GM21515 (cell line): ENCODE results near the gene CD320.
"Not testable (repeated sequence)": the region's sequence is repeated elsewhere in the genome, so short reads cannot be mapped to it uniquely, and the experiment has no call there.

ENCODE experiments used
- ATAC-seq: cut with Tn5 transposase; IDR thresholded peaks from one replicate; pipeline ENCODE4 v1.9.1; 2021; ENCODE audit not compliant: unreplicated experiment

Gene CD320

GRCh38 chr19:8310342-8311055 lies 2.3 kb upstream of the CD320 start:
- ATAC-seq: no peak

DNA sequence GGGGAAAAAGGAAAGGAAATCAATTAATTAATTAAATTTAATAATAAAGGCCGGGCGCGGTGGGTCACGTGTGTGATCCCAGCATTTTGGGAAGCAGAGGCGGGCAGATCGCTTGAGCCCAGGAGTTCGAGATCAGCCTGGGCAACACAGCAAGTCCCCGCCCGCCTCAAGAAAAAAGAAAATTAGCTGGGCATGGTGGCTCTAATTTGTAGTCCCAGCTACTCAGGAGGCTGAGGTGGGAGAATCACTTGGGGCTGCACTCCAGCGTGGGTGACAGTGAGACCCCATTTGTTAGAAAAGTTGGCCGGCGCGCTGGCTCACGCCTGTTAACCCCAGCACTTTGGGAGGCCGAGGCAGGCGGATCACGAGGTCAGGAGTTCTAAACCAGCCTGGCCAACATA lies 733 bp upstream of the CD320 start:
- no peak for ATAC-seq

- ATAC-seq: no peak
Measured at GRCh38 chr19:8307400-8307964, 676 bp downstream of the CD320 start.

DNA sequence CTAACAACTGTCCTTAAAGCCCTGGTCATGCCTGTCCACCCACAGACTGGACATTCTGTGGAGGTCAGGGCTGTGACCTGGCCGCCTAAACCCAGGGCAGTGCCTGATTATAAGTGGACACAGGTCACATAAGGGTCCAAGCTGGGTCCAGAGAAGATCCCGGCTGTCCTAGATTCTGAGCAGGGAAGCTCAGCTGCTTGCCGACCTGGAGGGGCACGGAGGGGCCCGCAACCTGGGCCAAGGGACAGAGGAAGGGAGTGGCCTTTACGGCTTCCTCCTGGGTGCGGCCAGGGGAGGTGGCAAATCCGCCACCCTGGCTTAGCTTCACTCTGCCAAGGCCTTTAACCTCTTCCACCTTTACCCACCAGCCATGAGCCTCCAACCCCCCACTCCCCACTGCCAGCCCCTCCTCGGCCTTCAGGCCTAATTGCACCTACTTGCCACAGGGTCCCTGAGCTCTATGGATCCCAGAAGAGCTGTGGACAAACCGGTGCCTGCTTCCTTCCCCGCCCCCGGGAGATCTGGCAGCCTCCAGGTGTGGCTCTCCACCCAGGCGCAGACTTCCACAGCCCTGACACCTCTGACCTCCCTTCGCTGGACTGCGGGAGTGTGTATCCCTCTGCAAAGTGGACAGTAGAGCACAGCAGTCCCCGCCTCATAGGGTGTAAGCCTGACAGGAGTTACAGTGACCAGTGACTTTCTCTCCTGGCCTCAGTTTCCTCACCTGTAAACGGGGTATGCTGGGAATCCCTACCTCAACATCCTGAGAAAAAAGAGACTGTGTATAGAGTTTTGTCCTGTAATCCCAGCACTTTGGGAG lies 1.7 kb downstream of the CD320 start:
- no peak for ATAC-seq

GRCh38 chr19:8305798-8306197 lies 2.4 kb downstream of the CD320 start:
- no peak for ATAC-seq

- no peak for ATAC-seq
Measured at GRCh38 chr19:8304841-8305621, 3.1 kb downstream of the CD320 start.

DNA sequence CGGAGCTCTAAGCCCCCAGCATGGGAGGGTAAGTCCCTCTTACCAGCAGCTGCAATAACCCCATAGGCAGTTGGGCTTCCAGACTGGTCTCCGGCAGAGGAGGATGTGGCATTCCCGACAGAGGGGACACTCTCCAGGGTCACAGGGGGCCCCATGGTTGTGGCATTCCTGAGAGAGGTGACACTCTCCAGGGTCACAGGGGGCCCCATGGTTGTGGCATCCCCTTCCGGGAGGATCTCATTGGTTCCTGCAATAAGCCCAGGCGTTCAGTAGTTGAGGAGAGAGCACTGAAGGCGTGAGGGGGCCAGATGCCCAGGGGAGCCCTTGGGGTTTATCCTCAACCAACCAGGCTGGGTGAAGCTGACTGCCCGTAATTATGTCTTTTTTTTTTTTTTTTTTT lies 5.4 kb downstream of the CD320 start:
- no peak for ATAC-seq

DNA sequence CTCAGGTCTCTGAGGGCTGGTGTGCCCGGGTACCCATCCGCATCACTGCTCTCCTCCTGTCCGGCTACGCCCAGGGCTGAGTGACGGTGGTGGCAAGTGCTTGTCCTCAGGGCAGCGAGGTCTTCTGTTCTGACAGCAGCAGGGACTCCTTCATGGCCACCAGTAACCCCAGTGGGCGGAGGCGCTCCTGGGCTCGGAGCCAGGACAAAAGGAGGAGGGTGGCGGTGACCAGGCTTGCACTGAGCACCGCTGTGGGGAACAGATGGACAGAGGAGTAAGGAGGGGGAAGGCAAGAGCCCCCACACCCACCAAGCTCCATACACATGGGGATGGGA lies 5.8 kb downstream of the CD320 start:
- ATAC-seq: no peak

DNA sequence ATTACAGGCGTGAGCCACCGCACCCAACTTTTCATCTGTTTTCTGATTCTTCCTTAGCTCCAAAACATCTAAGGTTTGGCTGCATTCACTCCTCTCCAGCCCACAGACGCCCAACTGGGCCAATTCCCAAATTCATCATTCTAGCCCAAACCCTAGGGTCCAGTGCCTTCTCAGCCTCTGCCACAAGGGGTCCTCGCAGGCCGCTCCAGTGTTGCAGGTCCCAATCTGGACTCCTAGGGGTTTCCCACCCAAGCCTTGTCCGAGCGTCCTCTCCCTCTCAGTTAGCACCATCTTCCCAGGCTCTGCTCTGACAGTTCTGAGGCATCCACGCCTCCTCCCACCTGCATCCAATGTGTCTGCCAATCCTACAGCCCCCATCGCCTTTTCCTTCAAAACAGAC lies 16.8 kb downstream of the CD320 start:
- not testable (repeated sequence) for ATAC-seq

- not testable (repeated sequence) for ATAC-seq
Measured at GRCh38 chr19:8276508-8276907, 31.6 kb downstream of the CD320 start.

GRCh38 chr19:8269724-8270123 lies 38.4 kb downstream of the CD320 start:
- no peak for ATAC-seq

- ATAC-seq: no peak
Measured at GRCh38 chr19:8265872-8266271, 42.3 kb downstream of the CD320 start.

DNA sequence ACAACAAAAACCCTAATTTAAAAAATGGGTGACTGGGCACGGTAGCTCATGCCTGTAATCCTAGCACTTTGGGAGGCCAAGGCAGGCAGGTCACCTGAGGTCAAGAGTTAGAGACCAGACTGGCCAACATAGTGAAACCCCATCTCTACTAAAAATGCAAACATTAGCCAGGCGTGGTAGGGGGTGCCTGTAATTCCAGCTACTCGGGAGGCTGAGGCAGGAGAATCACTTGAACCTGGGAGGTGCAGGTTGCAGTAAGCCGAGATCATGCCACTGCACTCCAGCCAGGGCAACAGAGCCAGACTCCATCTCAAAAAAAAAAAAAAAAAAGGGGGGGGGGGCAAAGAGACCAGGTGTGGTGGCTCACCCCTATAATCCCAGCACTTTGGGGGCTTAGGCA lies 43.9 kb downstream of the CD320 start:
- ATAC-seq: not testable (repeated sequence)

- ATAC-seq: no peak
Measured at GRCh38 chr19:8262431-8262830, 45.7 kb downstream of the CD320 start.

GRCh38 chr19:8261881-8262280 lies 46.3 kb downstream of the CD320 start:
- ATAC-seq: no peak

GRCh38 chr19:8261347-8261746 lies 46.8 kb downstream of the CD320 start:
- no peak for ATAC-seq

GRCh38 chr19:8259922-8260247 lies 48.3 kb downstream of the CD320 start:
- no peak for ATAC-seq

DNA sequence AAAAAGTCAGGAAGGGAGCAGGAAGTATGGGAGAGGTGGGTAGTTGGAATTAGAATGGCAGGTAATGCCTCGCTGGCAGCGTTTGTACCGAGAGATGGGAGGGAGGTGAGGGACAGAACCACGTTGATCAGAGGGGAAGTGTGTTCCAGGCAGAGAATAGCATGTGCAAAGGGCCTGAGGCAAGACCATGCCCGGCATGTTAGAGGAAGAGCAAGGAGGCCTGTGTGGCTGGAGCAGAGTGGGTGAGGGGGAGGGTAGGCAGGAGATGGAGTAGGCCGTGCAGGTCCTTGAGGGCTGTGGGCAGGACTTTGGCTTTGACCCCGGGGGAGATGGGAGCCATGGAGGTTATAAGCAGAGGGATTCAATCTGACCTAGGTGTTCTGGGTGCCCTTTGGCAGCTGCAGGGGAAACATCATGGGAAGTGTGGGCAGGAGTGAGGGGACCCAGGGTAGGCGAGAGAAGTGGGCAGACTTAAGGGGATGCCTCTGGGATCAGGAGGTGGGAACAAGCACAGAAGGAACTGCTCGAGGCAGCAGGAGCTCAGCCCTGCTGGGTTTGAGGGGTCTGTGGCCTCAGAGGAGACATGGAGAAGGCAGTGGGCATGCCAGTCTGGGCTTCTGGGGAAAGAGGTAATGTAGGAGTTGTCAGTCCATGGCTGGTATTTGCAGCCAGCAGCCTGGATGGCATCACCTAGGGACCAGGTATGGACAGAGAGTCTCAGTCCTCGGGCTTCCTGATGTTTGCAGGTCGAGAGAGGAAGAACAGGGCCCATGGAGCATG lies 48.8 kb downstream of the CD320 start:
- no peak for ATAC-seq

- no peak for ATAC-seq
Measured at GRCh38 chr19:8257052-8257443, 51.1 kb downstream of the CD320 start.

GRCh38 chr19:8256276-8257051 lies 51.7 kb downstream of the CD320 start:
- no peak for ATAC-seq
